ENCODE results near the gene PRICKLE2. TPM values are rescaled to one million over a fixed set of nuclear protein-coding genes. Genes with fewer than 3 reads are reported as not detected.

PRICKLE2 gene
- polyA plus RNA-seq, 2 of the 4 experiments (the other 2 are of a cell fraction) = 5.3 to 6.3 TPM

DNA sequence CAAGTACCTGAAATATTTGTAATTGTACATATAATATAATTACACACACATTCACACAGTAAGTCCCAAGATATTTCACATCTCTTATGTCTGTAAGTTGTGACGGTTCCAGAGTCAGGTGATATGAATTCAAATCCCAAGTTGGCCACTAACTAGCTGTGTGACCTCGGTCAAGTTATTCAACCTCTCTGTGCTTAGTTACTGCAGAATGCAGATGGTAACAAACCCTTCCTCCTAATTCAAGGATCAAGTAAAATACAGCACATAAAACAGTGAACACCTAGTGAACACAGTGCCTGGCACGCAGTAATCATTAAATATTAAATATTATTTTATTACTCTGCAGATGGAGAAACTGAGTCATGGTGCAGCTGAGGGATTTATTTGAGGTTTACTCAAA lies 6.9 kb downstream of the PRICKLE2 start:
- ATAC-seq (no peak), FAIRE-seq (no peak), DNase-seq (ENCODE audit: low read depth in 1 of 2, low spot score in 1 of 2) (no peak)
- ChIA-PET CTCF (interaction anchor here (0.6 to 1.2 kb wide), 2 partner anchors 34 to 265 kb away, joined by 4 read pairs; no protein-coding TSS in a partner anchor), POLR2A (no interaction called here)
- no peaks in the 10 kb centered on the region for H3K9me3 ChIP-seq
- WGBS (ENCODE audit: missing lambda C conversion rate) = 89% methylated on average over 3 of the region's 3 CpGs
- TF ChIP-seq MYC (IDR thresholded peaks at IDR 0.05; ENCODE audit: borderline replicate concordance, low read length) = no peak
- H3K4me2 ChIP-seq = peak overlapping the region; percentile 53; the same call in 1 of the 3 replicates
- 0 out of 6 replicates have a peak overlapping the region, but pooled peaks of 1 of the 2 experiments have one; percentile 91 for H3K27ac ChIP-seq
- no peak overlapping the region for H3K4me3 ChIP-seq
- peaks cover 91% of the 10 kb centered on the region for H3K4me1 ChIP-seq

DNA sequence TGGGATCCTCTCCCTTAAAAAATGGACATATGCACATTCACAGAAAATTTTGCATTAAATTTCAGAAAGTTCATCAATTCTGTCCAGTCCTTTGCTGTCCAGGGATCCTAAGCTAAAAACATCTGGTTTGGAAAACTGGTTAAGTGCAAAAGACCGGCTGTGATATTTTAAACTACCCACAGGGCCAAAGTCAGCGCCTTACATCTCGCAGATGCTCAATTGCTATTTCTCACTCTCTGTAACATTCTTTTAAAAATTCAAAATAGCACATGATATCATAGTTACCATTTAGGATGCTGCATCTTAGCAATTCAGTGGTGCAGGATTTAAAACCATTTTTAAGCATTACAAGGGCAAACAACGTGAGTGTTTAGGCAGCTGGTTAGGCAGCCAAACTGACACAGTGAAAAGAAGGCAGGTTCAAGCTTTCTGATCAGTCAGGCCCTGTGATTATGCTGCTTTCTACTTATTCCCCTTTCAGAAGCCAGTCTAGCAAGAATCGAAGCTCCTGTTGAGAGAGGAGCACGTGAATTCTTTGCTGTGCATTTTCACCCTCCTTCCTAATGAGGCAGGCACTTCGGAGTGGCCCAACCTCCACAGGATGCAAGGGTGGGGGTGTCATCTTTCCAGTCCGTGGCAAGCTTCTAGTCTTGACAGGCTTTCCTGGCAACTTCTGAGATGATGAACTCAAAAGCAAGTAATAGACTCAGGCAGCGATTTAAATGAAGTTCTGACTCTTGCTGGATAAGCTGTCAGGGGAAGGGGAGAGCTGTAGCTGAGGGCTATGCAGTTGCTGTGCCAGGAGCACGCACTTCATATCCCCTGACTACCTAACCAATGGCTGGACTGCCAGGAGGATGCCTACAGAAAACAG lies 8.8 kb downstream of the PRICKLE2 start:
- POLR2A ChIA-PET = interaction anchor here (1.2 kb wide), 1 partner anchor 9 kb away, joined by 4 read pairs; the partner anchor contains the start of gene PRICKLE2

DNA sequence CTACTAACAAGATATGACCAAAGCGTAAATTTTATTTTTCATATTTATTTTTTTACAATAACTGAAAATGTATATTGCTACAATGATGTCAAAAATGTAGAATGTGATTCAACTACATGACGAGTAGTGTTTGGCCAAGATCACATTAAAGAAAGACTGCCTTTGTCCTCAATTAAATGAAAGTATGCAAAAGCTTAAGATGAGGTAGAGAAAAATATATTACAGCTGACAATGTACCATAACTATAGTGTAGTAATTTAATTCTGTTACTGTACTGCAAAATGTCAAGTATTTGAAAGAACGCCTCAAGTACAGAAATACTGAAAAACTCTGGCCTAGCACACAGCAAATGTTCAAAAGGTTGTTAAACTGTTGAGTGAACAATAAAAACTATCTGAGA lies 9.7 kb downstream of the PRICKLE2 start:
- H3K4me1 ChIP-seq = peaks cover 77% of the 10 kb centered on the region
- CTCF ChIA-PET = interaction anchor here (1.3 to 1.9 kb wide), 2 partner anchors 9 to 24 kb away, joined by 4 to 9 read pairs; partner anchors contain the start of gene PRICKLE2

More for the DNA sequence above, 8.8 kb downstream of the PRICKLE2 start:
- no peak for DNase-seq (ENCODE audit: low read depth in 1 of 2, low spot score in 1 of 2)
- no peaks in the 10 kb centered on the region for H3K9me3 ChIP-seq
- no peak for FAIRE-seq
- CTCF ChIA-PET = interaction anchor here (1.3 to 1.9 kb wide), 2 partner anchors 9 to 23 kb away, joined by 4 to 9 read pairs; partner anchors contain the start of gene PRICKLE2
- WGBS (ENCODE audit: missing lambda C conversion rate) = 59% methylated on average over 9 of the region's 10 CpGs
- no peak overlapping the region for H3K4me3 ChIP-seq
- peaks cover 79% of the 10 kb centered on the region for H3K4me1 ChIP-seq
- ATAC-seq = peak in 1 of 2 experiments; percentile 8; a peak in 2 of 6 replicates
- peak overlapping the region; percentile 53 for H3K4me2 ChIP-seq
- no peak for TF ChIP-seq KDM1A (IDR thresholded peaks at IDR 0.05; ENCODE audit: low read depth)
- no peak for TF ChIP-seq ZSCAN20 (CRISPR knock-in tag; IDR thresholded peaks at IDR 0.05)
- peak overlapping the region; percentile 31 to 71; a peak in 5 of 6 replicates for H3K27ac ChIP-seq

DNA sequence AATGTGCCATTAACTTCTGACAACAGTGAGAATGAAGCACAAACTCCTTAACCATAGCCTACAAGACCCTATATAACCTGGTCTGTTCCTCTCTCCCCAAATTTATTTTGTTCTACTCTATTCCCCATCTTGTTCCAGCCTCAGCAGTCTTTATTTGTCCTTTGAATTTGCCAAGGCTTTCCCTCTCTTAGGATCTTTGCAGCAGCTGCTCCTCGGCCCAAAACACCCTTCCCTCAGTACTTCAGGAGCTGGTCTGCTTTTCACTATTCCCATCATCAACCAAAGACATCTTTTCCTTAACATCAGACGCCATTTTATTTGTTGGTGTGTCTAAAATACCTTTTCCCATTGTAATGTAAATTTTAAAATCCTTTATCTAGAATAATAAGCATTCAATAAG lies 10.2 kb downstream of the PRICKLE2 start:
- ATAC-seq (no peak), DNase-seq (ENCODE audit: low read depth in 1 of 2, low spot score in 1 of 2) (no peak), FAIRE-seq (no peak)
- 71% methylated on average over 2 of the region's 2 CpGs for WGBS (ENCODE audit: missing lambda C conversion rate)
- TF ChIP-seq, protein P1, sequence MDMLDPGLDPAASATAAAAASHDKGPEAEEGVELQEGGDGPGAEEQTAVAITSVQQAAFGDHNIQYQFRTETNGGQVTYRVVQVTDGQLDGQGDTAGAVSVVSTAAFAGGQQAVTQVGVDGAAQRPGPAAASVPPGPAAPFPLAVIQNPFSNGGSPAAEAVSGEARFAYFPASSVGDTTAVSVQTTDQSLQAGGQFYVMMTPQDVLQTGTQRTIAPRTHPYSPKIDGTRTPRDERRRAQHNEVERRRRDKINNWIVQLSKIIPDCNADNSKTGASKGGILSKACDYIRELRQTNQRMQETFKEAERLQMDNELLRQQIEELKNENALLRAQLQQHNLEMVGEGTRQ (IDR thresholded peaks at IDR 0.05) = no peak
- TF ChIP-seq KDM1A (IDR thresholded peaks at IDR 0.05; ENCODE audit: low read depth) = no peak
- peak overlapping the region; percentile 74 for H3K4me2 ChIP-seq
- POLR2A ChIA-PET = no interaction called here
- H3K27ac ChIP-seq = peak overlapping the region; percentile 68 to 81
- H3K4me1 ChIP-seq = peaks cover 77% of the 10 kb centered on the region
- no peaks in the 10 kb centered on the region for H3K9me3 ChIP-seq
- CTCF ChIA-PET = interaction anchor here (0.9 to 1.3 kb wide), 2 partner anchors 24 to 192 kb away, joined by 3 to 4 read pairs; partner anchors contain the start of gene PSMD6
- no peak overlapping the region for H3K4me3 ChIP-seq

More for the DNA sequence above, 9.7 kb downstream of the PRICKLE2 start:
- Histone ChIP-seq H3K4me3 (no peak overlapping the region), H3K27ac (peak overlapping the region in 1 of 2 experiments; percentile 71; a peak in 2 of 6 replicates), H3K9me3 (no peaks in the 10 kb centered on the region), H3K4me2 (peak overlapping the region; percentile 74; the same call in 2 of the 3 replicates)
- POLR2A ChIA-PET = interaction anchor here (1.2 kb wide), 1 partner anchor 10 kb away, joined by 4 read pairs; the partner anchor contains the start of gene PRICKLE2
- 90% methylated on average over 3 of the region's 3 CpGs for WGBS (ENCODE audit: missing lambda C conversion rate)
- ATAC-seq (no peak), DNase-seq (ENCODE audit: low read depth in 1 of 2, low spot score in 1 of 2) (no peak), FAIRE-seq (no peak)
- TF ChIP-seq, protein P2, sequence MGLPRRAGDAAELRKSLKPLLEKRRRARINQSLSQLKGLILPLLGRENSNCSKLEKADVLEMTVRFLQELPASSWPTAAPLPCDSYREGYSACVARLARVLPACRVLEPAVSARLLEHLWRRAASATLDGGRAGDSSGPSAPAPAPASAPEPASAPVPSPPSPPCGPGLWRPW (IDR thresholded peaks at IDR 0.05) = no peak
- TF ChIP-seq POLR2AphosphoS2 (conservative IDR thresholded peaks at IDR 0.05; ENCODE audit: low read length) (no peak), HEYL (CRISPR knock-in tag; IDR thresholded peaks at IDR 0.05) (no peak), FOSL2 (IDR thresholded peaks at IDR 0.05) (no peak), FOSL2 (CRISPR knock-in tag; IDR thresholded peaks at IDR 0.05) (no peak), RNF2 (IDR thresholded peaks at IDR 0.05; ENCODE audit: borderline replicate concordance, low read depth) (no peak), TP53 (CRISPR knock-in tag; IDR thresholded peaks at IDR 0.05) (no peak), JUNB (IDR thresholded peaks at IDR 0.05) (no peak), NFE2L2 (conservative IDR thresholded peaks at IDR 0.05; ENCODE audit: low read length) (no peak)
- TF ChIP-seq, protein P1 (IDR thresholded peaks at IDR 0.05) = no peak
